Activated CD4-positive, alpha-beta T cell treated with anti-CD3 and anti-CD28 coated beads, Interleukin-2, amount 10 ng/mL, durations not matched to agents 24 days and 14 days (primary cell): ENCODE measurements around the gene CFL2. TPM values are rescaled to one million over a fixed set of nuclear protein-coding genes. Genes with fewer than 3 reads are reported as not detected.
"Not testable (repeated sequence)": the region's sequence is repeated elsewhere in the genome, so short reads cannot be mapped to it uniquely, and the experiment has no call there.

Experiments used
- DNase-seq: peaks from one replicate; pipeline ENCODE4 v3.0.0; 2022
- H3K27ac Mint-ChIP-seq: one replicate; pipeline ENCODE4 v1.8.0; 2022; ENCODE audit warnings: mild to moderate bottlenecking, mixed read lengths
- H3K27me3 Mint-ChIP-seq: one replicate; pipeline ENCODE4 v1.8.0; 2022; ENCODE audit warnings: mixed read lengths
- H3K36me3 Mint-ChIP-seq: one replicate; pipeline ENCODE4 v1.8.0; 2022; ENCODE audit warnings: low read depth, mild to moderate bottlenecking, mixed read lengths
- H3K4me1 Mint-ChIP-seq: one replicate; pipeline ENCODE4 v1.8.0; 2021; ENCODE audit warnings: mixed read lengths
- H3K4me3 Mint-ChIP-seq: one replicate; pipeline ENCODE4 v1.8.0; 2022; ENCODE audit warnings: mild to moderate bottlenecking, moderate library complexity, mixed read lengths
- H3K9me3 Mint-ChIP-seq: one replicate; pipeline ENCODE4 v1.8.0; 2021; ENCODE audit warnings: mixed read lengths
- intact Hi-C: fragments of 100-400 bp; cut with micrococcal nuclease; formaldehyde crosslinking; loops from one replicate; pipeline ENCODE4 v1.15.1; 2023
- total RNA-seq: library from RNA; stranded (reverse); gene quantifications from 2 replicates; pipeline ENCODE4 v1.2.3, GENCODE V29; 2022

Gene CFL2
- total RNA-seq, 1 donor from 2014 or later = 6.0 TPM

- Mint-ChIP-seq H3K36me3 (no peaks in the 10 kb centered on the region), H3K27ac (no peak overlapping the region), H3K4me1 (no peaks in the 10 kb centered on the region), H3K27me3 (peaks cover 3% of the 10 kb centered on the region), H3K9me3 (no peaks in the 10 kb centered on the region), H3K4me3 (no peak overlapping the region)
- intact Hi-C loops = no loop called here
- DNase-seq = no peak
Observed at GRCh38 chr14:34700622-34701130, 13.7 kb downstream of the CFL2 start.

GRCh38 chr14:34699873-34700621 lies 14.3 kb downstream of the CFL2 start:
- Mint-ChIP-seq H3K4me1 (no peaks in the 10 kb centered on the region), H3K27me3 (peaks cover 3% of the 10 kb centered on the region), H3K9me3 (no peaks in the 10 kb centered on the region), H3K27ac (no peak overlapping the region), H3K4me3 (no peak overlapping the region), H3K36me3 (no peaks in the 10 kb centered on the region)
- intact Hi-C loops = no loop called here
- DNase-seq = no peak

GRCh38 chr14:34694216-34694615 lies 20.2 kb downstream of the CFL2 start:
- H3K36me3 Mint-ChIP-seq, intact Hi-C loops, H3K9me3 Mint-ChIP-seq, DNase-seq, H3K27me3 Mint-ChIP-seq, H3K4me3 Mint-ChIP-seq, H3K27ac Mint-ChIP-seq: not testable (repeated sequence)
- H3K4me1 Mint-ChIP-seq = peaks cover 12% of the 10 kb centered on the region

- H3K36me3 Mint-ChIP-seq = no peaks in the 10 kb centered on the region
- H3K4me1 Mint-ChIP-seq = peaks cover 12% of the 10 kb centered on the region
- intact Hi-C loops = no loop called here
- peak overlapping the region; percentile 70 for H3K4me3 Mint-ChIP-seq
- H3K9me3 Mint-ChIP-seq = no peaks in the 10 kb centered on the region
- H3K27ac Mint-ChIP-seq = peak overlapping the region; percentile 49
- peak; percentile 79 for DNase-seq
- H3K27me3 Mint-ChIP-seq = peaks cover 4% of the 10 kb centered on the region
Observed at GRCh38 chr14:34693228-34693939, 21.0 kb downstream of the CFL2 start.

GRCh38 chr14:34692898-34693227 lies 21.5 kb downstream of the CFL2 start:
- intact Hi-C loops = no loop called here

GRCh38 chr14:34692348-34692747 lies 22.0 kb downstream of the CFL2 start:
- Mint-ChIP-seq H3K36me3 (no peaks in the 10 kb centered on the region), H3K4me3 (no peak overlapping the region), H3K27ac (no peak overlapping the region), H3K27me3 (peaks cover 4% of the 10 kb centered on the region), H3K4me1 (peaks cover 12% of the 10 kb centered on the region), H3K9me3 (no peaks in the 10 kb centered on the region)
- no peak for DNase-seq
- intact Hi-C loops = no loop called here

More at GRCh38 chr14:34692898-34693227, 21.5 kb downstream of the CFL2 start:
- no peak overlapping the region for H3K27ac Mint-ChIP-seq
- peak overlapping the region; percentile 70 for H3K4me3 Mint-ChIP-seq
- peaks cover 4% of the 10 kb centered on the region for H3K27me3 Mint-ChIP-seq
- H3K9me3 Mint-ChIP-seq = no peaks in the 10 kb centered on the region
- no peaks in the 10 kb centered on the region for H3K36me3 Mint-ChIP-seq
- H3K4me1 Mint-ChIP-seq = peaks cover 12% of the 10 kb centered on the region
- no peak for DNase-seq

- Mint-ChIP-seq H3K4me3 (no peak overlapping the region), H3K27me3 (peaks cover 4% of the 10 kb centered on the region), H3K9me3 (no peaks in the 10 kb centered on the region), H3K36me3 (no peaks in the 10 kb centered on the region), H3K4me1 (peaks cover 12% of the 10 kb centered on the region), H3K27ac (no peak overlapping the region)
- intact Hi-C loops = no loop called here
- no peak for DNase-seq
Observed at GRCh38 chr14:34691206-34691605, 23.2 kb downstream of the CFL2 start.

- Mint-ChIP-seq H3K4me1 (peaks cover 11% of the 10 kb centered on the region), H3K9me3 (no peaks in the 10 kb centered on the region), H3K27me3 (peaks cover 8% of the 10 kb centered on the region), H3K27ac (no peak overlapping the region), H3K4me3 (no peak overlapping the region), H3K36me3 (no peaks in the 10 kb centered on the region)
- intact Hi-C loops = no loop called here
- DNase-seq = no peak
Observed at GRCh38 chr14:34688470-34689206, 25.8 kb downstream of the CFL2 start.

GRCh38 chr14:34685819-34686428 lies 28.5 kb downstream of the CFL2 start:
- no peaks in the 10 kb centered on the region for H3K9me3 Mint-ChIP-seq
- H3K27me3 Mint-ChIP-seq = peaks cover 8% of the 10 kb centered on the region
- no peaks in the 10 kb centered on the region for H3K36me3 Mint-ChIP-seq
- intact Hi-C loops = no loop called here
- H3K4me3 Mint-ChIP-seq = no peak overlapping the region
- peaks cover 2% of the 10 kb centered on the region for H3K4me1 Mint-ChIP-seq
- no peak overlapping the region for H3K27ac Mint-ChIP-seq
- DNase-seq = no peak

GRCh38 chr14:34684578-34684977 lies 29.8 kb downstream of the CFL2 start:
- intact Hi-C loops = no loop called here

GRCh38 chr14:34682787-34683321 lies 31.5 kb downstream of the CFL2 start:
- intact Hi-C loops = no loop called here
- DNase-seq = peak; percentile 69
- H3K36me3 Mint-ChIP-seq = no peaks in the 10 kb centered on the region

More at GRCh38 chr14:34684578-34684977, 29.8 kb downstream of the CFL2 start:
- H3K27ac Mint-ChIP-seq = no peak overlapping the region
- H3K27me3 Mint-ChIP-seq = peaks cover 9% of the 10 kb centered on the region
- peaks cover 2% of the 10 kb centered on the region for H3K4me1 Mint-ChIP-seq
- H3K4me3 Mint-ChIP-seq = no peak overlapping the region
- no peak for DNase-seq
- H3K9me3 Mint-ChIP-seq = no peaks in the 10 kb centered on the region
- H3K36me3 Mint-ChIP-seq = no peaks in the 10 kb centered on the region

GRCh38 chr14:34680806-34681479 lies 33.5 kb downstream of the CFL2 start:
- H3K36me3 Mint-ChIP-seq = no peaks in the 10 kb centered on the region
- intact Hi-C loops = no loop called here
- H3K4me1 Mint-ChIP-seq = peaks cover 5% of the 10 kb centered on the region
- no peak overlapping the region for H3K27ac Mint-ChIP-seq
- peaks cover 5% of the 10 kb centered on the region for H3K27me3 Mint-ChIP-seq
- H3K9me3 Mint-ChIP-seq = no peaks in the 10 kb centered on the region
- no peak for DNase-seq
- H3K4me3 Mint-ChIP-seq = no peak overlapping the region

More at GRCh38 chr14:34682787-34683321, 31.5 kb downstream of the CFL2 start:
- Mint-ChIP-seq H3K4me1 (peaks cover 5% of the 10 kb centered on the region), H3K27ac (no peak overlapping the region), H3K27me3 (peaks cover 5% of the 10 kb centered on the region), H3K4me3 (no peak overlapping the region), H3K9me3 (no peaks in the 10 kb centered on the region)

GRCh38 chr14:34678735-34679134 lies 35.7 kb downstream of the CFL2 start:
- H3K9me3 Mint-ChIP-seq = no peaks in the 10 kb centered on the region
- H3K27me3 Mint-ChIP-seq = peaks cover 2% of the 10 kb centered on the region
- intact Hi-C loops = no loop called here
- no peak for DNase-seq
- H3K27ac Mint-ChIP-seq = no peak overlapping the region
- peaks cover 5% of the 10 kb centered on the region for H3K4me1 Mint-ChIP-seq
- H3K36me3 Mint-ChIP-seq = no peaks in the 10 kb centered on the region
- no peak overlapping the region for H3K4me3 Mint-ChIP-seq
